ENCODE measurements around the gene ALDH3A1.
"Not testable (repeated sequence)": the region's sequence is repeated elsewhere in the genome, so short reads cannot be mapped to it uniquely, and the experiment has no call there.

ALDH3A1 gene

GRCh38 chr17:19770985-19771735 is 23.1 kb upstream of the ALDH3A1 start:
- Histone ChIP-seq H3K27me3 (ENCODE audit: control insufficient read depth in 2 of 2, insufficient read depth in 2 of 2, low read length in 2 of 2) (no peaks in the 10 kb centered on the region), H3K4me3 (ENCODE audit: low read length in 2 of 2) (no peak overlapping the region), H3K36me3 (ENCODE audit: control insufficient read depth in 2 of 2, insufficient read depth in 2 of 2, low read length in 2 of 2) (peaks cover 7 to 8% of the 10 kb centered on the region in 2 donors), H3K4me1 (ENCODE audit: control insufficient read depth in 2 of 2, insufficient read depth in 2 of 2, low read length in 2 of 2) (peaks cover 0 to 2% of the 10 kb centered on the region in 2 donors), H3K9me3 (ENCODE audit: control insufficient read depth in 2 of 2, low read length in 2 of 2) (no peaks in the 10 kb centered on the region), H3K27ac (ENCODE audit: low read depth in 2 of 2, low read length in 2 of 2) (no peak overlapping the region), H3K9ac (ENCODE audit: low read depth in 1 of 2, low read length in 2 of 2) (no peak overlapping the region)

- no peak overlapping the region for H3K4me3 ChIP-seq (ENCODE audit: low read length in 2 of 2)
- no peak overlapping the region for H3K9ac ChIP-seq (ENCODE audit: low read depth in 1 of 2, low read length in 2 of 2)
- H3K4me1 ChIP-seq (ENCODE audit: control insufficient read depth in 2 of 2, insufficient read depth in 2 of 2, low read length in 2 of 2), result peaks cover 0 to 2% of the 10 kb centered on the region in 2 donors
- peaks cover 0 to 2% of the 10 kb centered on the region in 2 donors for H3K36me3 ChIP-seq (ENCODE audit: control insufficient read depth in 2 of 2, insufficient read depth in 2 of 2, low read length in 2 of 2)
- no peaks in the 10 kb centered on the region for H3K9me3 ChIP-seq (ENCODE audit: control insufficient read depth in 2 of 2, low read length in 2 of 2)
- no peaks in the 10 kb centered on the region for H3K27me3 ChIP-seq (ENCODE audit: control insufficient read depth in 2 of 2, insufficient read depth in 2 of 2, low read length in 2 of 2)
- H3K27ac ChIP-seq (ENCODE audit: low read depth in 2 of 2, low read length in 2 of 2), result no peak overlapping the region
Observed at GRCh38 chr17:19769946-19770652, 22.0 kb upstream of the ALDH3A1 start.

- Histone ChIP-seq H3K9me3 (ENCODE audit: control insufficient read depth in 2 of 2, low read length in 2 of 2) (no peaks in the 10 kb centered on the region), H3K36me3 (ENCODE audit: control insufficient read depth in 2 of 2, insufficient read depth in 2 of 2, low read length in 2 of 2) (no peaks in the 10 kb centered on the region), H3K27me3 (ENCODE audit: control insufficient read depth in 2 of 2, insufficient read depth in 2 of 2, low read length in 2 of 2) (no peaks in the 10 kb centered on the region), H3K27ac (ENCODE audit: low read depth in 2 of 2, low read length in 2 of 2) (no peak overlapping the region), H3K9ac (ENCODE audit: low read depth in 1 of 2, low read length in 2 of 2) (no peak overlapping the region), H3K4me3 (ENCODE audit: low read length in 2 of 2) (no peak overlapping the region), H3K4me1 (ENCODE audit: control insufficient read depth in 2 of 2, insufficient read depth in 2 of 2, low read length in 2 of 2) (peaks cover 0 to 2% of the 10 kb centered on the region in 2 donors)
Observed at GRCh38 chr17:19768046-19768782, 20.1 kb upstream of the ALDH3A1 start.

GRCh38 chr17:19766421-19767270 is 18.5 kb upstream of the ALDH3A1 start:
- no peaks in the 10 kb centered on the region for H3K36me3 ChIP-seq (ENCODE audit: control insufficient read depth in 2 of 2, insufficient read depth in 2 of 2, low read length in 2 of 2)
- no peak overlapping the region for H3K27ac ChIP-seq (ENCODE audit: low read depth in 2 of 2, low read length in 2 of 2)
- no peak overlapping the region for H3K4me3 ChIP-seq (ENCODE audit: low read length in 2 of 2)
- no peaks in the 10 kb centered on the region for H3K9me3 ChIP-seq (ENCODE audit: control insufficient read depth in 2 of 2, low read length in 2 of 2)
- H3K27me3 ChIP-seq (ENCODE audit: control insufficient read depth in 2 of 2, insufficient read depth in 2 of 2, low read length in 2 of 2), result no peaks in the 10 kb centered on the region
- H3K4me1 ChIP-seq (ENCODE audit: control insufficient read depth in 2 of 2, insufficient read depth in 2 of 2, low read length in 2 of 2), result peaks cover 0 to 2% of the 10 kb centered on the region in 2 donors
- H3K9ac ChIP-seq (ENCODE audit: low read depth in 1 of 2, low read length in 2 of 2), result no peak overlapping the region

GRCh38 chr17:19766016-19766415 is 17.9 kb upstream of the ALDH3A1 start:
- Histone ChIP-seq H3K27me3 (ENCODE audit: control insufficient read depth in 2 of 2, insufficient read depth in 2 of 2, low read length in 2 of 2) (no peaks in the 10 kb centered on the region), H3K9me3 (ENCODE audit: control insufficient read depth in 2 of 2, low read length in 2 of 2) (no peaks in the 10 kb centered on the region), H3K36me3 (ENCODE audit: control insufficient read depth in 2 of 2, insufficient read depth in 2 of 2, low read length in 2 of 2) (no peaks in the 10 kb centered on the region), H3K27ac (ENCODE audit: low read depth in 2 of 2, low read length in 2 of 2) (no peak overlapping the region), H3K4me3 (ENCODE audit: low read length in 2 of 2) (no peak overlapping the region), H3K4me1 (ENCODE audit: control insufficient read depth in 2 of 2, insufficient read depth in 2 of 2, low read length in 2 of 2) (peaks cover 0 to 2% of the 10 kb centered on the region in 2 donors), H3K9ac (ENCODE audit: low read depth in 1 of 2, low read length in 2 of 2) (no peak overlapping the region)

- not testable (repeated sequence) for H3K27me3 ChIP-seq (ENCODE audit: control insufficient read depth in 2 of 2, insufficient read depth in 2 of 2, low read length in 2 of 2); H3K4me3 ChIP-seq (ENCODE audit: low read length in 2 of 2); H3K9ac ChIP-seq (ENCODE audit: low read depth in 1 of 2, low read length in 2 of 2); H3K9me3 ChIP-seq (ENCODE audit: control insufficient read depth in 2 of 2, low read length in 2 of 2); H3K36me3 ChIP-seq (ENCODE audit: control insufficient read depth in 2 of 2, insufficient read depth in 2 of 2, low read length in 2 of 2); H3K27ac ChIP-seq (ENCODE audit: low read depth in 2 of 2, low read length in 2 of 2); H3K4me1 ChIP-seq (ENCODE audit: control insufficient read depth in 2 of 2, insufficient read depth in 2 of 2, low read length in 2 of 2)
Observed at GRCh38 chr17:19763991-19764390, 15.9 kb upstream of the ALDH3A1 start.

GRCh38 chr17:19763416-19763815 is 15.3 kb upstream of the ALDH3A1 start:
- no peak overlapping the region for H3K4me3 ChIP-seq (ENCODE audit: low read length in 2 of 2)
- H3K9ac ChIP-seq (ENCODE audit: low read depth in 1 of 2, low read length in 2 of 2), result no peak overlapping the region
- no peaks in the 10 kb centered on the region for H3K36me3 ChIP-seq (ENCODE audit: control insufficient read depth in 2 of 2, insufficient read depth in 2 of 2, low read length in 2 of 2)
- no peaks in the 10 kb centered on the region for H3K27me3 ChIP-seq (ENCODE audit: control insufficient read depth in 2 of 2, insufficient read depth in 2 of 2, low read length in 2 of 2)
- H3K4me1 ChIP-seq (ENCODE audit: control insufficient read depth in 2 of 2, insufficient read depth in 2 of 2, low read length in 2 of 2), result peaks cover 0 to 2% of the 10 kb centered on the region in 2 donors
- no peaks in the 10 kb centered on the region for H3K9me3 ChIP-seq (ENCODE audit: control insufficient read depth in 2 of 2, low read length in 2 of 2)
- no peak overlapping the region for H3K27ac ChIP-seq (ENCODE audit: low read depth in 2 of 2, low read length in 2 of 2)

GRCh38 chr17:19762515-19762961 is 14.4 kb upstream of the ALDH3A1 start:
- no peak overlapping the region for H3K27ac ChIP-seq (ENCODE audit: low read depth in 2 of 2, low read length in 2 of 2)
- peak overlapping the region in 1 of 2 donors; percentile 2 for H3K9ac ChIP-seq (ENCODE audit: low read depth in 1 of 2, low read length in 2 of 2)
- no peak overlapping the region for H3K4me3 ChIP-seq (ENCODE audit: low read length in 2 of 2)
- H3K36me3 ChIP-seq (ENCODE audit: control insufficient read depth in 2 of 2, insufficient read depth in 2 of 2, low read length in 2 of 2), result no peaks in the 10 kb centered on the region
- no peaks in the 10 kb centered on the region for H3K9me3 ChIP-seq (ENCODE audit: control insufficient read depth in 2 of 2, low read length in 2 of 2)
- H3K4me1 ChIP-seq (ENCODE audit: control insufficient read depth in 2 of 2, insufficient read depth in 2 of 2, low read length in 2 of 2), result peaks cover 0 to 2% of the 10 kb centered on the region in 2 donors
- H3K27me3 ChIP-seq (ENCODE audit: control insufficient read depth in 2 of 2, insufficient read depth in 2 of 2, low read length in 2 of 2), result no peaks in the 10 kb centered on the region

- Histone ChIP-seq H3K27me3 (ENCODE audit: control insufficient read depth in 2 of 2, insufficient read depth in 2 of 2, low read length in 2 of 2) (no peaks in the 10 kb centered on the region), H3K9me3 (ENCODE audit: control insufficient read depth in 2 of 2, low read length in 2 of 2) (no peaks in the 10 kb centered on the region), H3K9ac (ENCODE audit: low read depth in 1 of 2, low read length in 2 of 2) (no peak overlapping the region), H3K36me3 (ENCODE audit: control insufficient read depth in 2 of 2, insufficient read depth in 2 of 2, low read length in 2 of 2) (no peaks in the 10 kb centered on the region), H3K27ac (ENCODE audit: low read depth in 2 of 2, low read length in 2 of 2) (no peak overlapping the region), H3K4me3 (ENCODE audit: low read length in 2 of 2) (no peak overlapping the region), H3K4me1 (ENCODE audit: control insufficient read depth in 2 of 2, insufficient read depth in 2 of 2, low read length in 2 of 2) (no peaks in the 10 kb centered on the region)
Observed at GRCh38 chr17:19760746-19761145, 12.6 kb upstream of the ALDH3A1 start.
